Femur (tissue), 1 donor: ENCODE results near the gene MSRB1.
"Not testable (repeated sequence)": the region's sequence is repeated elsewhere in the genome, so short reads cannot be mapped to it uniquely, and the experiment has no call there.

Experiments used
- DNase-seq: peaks from one replicate; pipeline ENCODE4 v3.0.0-alpha.2; 2017

Gene MSRB1

DNA sequence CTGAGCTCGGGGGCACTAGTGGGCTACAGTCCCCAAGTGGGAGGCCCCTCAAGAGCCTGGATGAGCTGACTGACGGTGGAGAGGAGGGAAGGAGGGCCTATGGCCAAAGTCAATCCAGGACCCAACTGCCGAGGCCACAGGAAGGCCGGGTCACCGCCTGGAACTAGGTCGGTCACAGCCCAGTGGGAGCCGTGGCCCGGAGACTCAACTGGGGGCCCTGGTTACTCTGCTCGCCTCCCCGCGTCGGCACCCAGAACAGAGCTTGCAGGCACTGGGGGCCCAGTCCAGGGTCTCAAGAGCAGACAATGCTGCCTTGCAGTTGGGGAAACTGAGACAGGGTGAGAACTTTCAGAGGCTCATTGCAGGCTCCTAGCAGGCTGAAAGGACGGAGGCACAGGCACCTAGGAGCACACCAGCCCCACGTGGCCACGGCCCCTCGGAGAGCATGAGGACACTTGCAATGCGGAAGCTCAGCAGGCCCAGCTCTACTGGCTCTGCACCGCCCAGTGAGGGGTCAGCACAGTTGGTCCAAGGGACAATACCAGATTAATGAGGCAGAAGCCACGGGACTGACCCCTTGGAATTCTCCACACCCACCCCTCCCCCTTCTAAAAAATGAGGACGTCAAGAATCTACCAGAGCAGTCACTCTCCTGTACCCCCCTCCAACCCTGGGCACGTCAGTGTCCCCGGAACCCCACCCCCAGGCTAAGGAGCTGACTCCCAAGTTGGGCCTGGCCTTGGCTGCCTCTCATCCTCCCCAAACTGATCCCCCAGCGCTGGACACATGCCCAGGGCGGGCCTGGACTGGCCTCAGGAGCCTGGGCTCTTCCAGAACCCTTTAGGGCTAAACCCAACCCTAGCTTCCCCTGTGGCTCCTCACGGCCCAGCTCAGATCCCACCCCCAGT is 27.0 kb downstream of the MSRB1 start:
- DNase-seq = no peak

DNA sequence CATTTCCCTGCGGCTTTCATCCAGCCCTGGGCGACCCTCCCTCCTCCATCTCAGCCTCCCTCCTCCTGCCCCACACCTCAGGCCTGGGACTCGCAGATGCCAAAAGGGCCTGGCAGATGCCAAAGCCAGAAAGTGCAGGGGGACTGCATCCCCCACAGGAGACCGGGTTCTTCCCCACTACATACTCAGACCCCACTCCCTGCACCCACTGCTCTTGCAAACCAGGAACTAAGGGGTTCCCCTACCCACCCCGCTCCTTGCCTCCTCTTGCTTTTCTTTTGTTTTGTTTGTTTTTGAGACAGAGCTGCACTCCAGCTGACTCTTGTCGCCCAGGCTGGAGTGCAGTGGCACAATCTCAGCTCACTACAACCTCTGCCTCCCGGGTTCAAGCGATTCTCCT is 28.0 kb downstream of the MSRB1 start:
- DNase-seq = no peak

DNA sequence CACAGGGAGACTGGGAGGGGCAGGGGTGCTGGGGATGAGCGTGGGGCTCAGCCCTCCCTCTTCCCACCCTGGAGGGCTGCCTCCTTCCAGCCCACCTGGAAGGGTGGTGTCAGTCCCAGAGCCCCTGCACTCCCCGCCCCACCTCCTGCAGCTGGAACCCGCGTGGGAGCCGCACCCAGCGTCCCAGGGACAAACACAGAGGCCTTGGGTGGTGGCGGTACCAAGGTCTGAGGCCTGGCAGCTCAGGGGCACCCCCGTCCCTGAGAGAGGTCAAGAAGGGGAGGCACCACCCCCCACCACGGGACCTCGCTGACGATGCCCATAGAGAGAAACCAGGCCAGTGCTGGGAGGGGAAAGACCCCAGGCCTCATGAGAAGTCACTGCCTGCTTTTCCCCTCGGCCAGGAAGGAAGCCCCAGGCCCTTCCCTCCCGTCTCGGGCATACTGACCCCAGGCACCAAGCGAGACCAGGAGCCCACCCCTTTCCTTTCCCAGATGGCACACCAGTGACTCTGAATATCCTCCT is 28.9 kb downstream of the MSRB1 start:
- DNase-seq = no peak

DNA sequence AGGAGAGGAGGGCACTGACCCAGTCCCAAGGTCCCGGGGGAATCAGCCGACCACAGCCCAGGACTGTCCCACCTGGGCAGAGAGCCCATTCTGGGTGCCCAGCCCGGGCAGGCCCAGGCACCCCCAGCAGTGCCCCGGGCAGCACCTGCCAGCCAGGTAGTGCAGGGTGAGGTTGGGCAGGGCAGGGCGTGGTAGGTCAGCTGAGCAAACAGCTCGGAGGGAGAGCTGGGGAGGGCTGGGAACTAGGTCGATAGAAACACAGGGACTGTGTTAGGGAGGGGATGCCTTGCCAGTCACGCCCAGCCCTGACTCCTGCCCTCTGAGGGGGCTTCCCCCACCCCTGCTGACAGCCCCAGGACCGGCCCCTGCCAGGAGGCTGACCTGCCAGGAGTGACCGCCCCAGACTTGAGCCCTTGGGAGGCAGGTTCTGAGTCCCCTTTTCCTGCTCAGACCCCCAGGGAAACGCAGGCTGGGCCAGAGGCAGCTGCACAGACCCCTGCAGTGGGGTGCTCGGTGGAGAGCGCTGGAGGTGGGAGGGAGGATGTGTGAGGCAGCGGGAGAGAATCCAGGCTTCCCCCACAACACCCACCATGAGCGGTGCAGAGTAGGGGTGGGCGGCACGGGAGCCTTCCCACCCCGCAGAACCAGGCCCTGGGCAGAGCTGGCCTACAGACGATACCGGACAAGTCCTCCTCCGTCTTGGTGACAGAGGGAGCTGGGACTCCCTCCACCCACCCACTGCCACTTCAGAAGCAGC is 29.5 kb downstream of the MSRB1 start:
- no peak for DNase-seq

DNA sequence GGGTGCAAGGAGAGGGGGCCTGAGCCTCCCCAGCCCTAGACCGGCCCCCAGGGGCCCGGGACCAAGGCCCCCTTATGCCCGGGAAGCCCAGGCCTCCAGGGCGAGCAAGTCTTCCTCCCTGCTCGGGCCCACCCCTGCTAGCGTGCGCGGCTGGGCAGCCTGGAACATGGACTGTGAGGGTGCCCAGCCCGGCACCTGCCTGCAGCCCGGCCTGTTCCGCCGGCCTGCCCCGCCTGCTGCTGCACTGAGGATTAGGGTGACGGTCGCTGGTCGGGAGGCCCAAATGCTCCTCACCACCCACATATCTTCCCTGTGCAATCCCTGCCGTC is 30.8 kb downstream of the MSRB1 start:
- DNase-seq = no peak

DNA sequence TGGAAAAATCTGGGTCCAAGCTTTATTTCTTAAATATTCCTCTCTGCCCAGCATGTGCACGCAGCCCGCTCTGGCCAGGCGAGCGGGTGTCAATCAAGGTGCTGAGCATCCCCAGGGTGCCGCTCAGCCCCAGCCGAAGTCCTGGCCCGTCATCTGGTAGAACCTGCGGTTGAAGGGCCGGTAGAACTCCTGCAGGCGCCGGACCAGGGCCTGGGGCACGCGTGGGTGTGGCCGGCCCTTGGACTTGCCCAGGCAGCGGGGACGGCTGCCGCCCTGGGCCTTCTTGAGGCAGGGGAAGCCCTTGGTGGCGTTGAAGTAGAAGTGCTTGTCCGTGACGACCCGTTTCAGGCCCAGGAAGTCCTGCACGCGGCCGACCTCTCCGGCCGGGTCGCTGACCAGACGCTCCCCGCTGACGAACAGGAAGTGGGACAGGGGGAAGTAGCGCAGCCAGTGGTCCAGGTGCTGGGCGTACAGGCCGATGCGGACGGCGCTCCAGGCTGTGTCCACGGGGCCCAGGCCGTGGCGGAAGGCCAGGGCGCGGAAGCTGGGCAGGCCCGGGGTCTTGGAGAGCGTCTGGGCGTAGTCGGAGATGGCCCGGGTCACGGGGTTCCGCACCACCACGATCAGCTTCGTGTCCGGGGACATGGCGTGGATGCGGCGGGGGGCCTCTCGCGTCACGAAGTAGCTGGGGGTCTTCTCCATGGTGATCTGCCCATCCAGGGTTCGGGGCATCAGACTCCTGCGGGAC is 31.4 kb downstream of the MSRB1 start:
- DNase-seq = no peak

DNA sequence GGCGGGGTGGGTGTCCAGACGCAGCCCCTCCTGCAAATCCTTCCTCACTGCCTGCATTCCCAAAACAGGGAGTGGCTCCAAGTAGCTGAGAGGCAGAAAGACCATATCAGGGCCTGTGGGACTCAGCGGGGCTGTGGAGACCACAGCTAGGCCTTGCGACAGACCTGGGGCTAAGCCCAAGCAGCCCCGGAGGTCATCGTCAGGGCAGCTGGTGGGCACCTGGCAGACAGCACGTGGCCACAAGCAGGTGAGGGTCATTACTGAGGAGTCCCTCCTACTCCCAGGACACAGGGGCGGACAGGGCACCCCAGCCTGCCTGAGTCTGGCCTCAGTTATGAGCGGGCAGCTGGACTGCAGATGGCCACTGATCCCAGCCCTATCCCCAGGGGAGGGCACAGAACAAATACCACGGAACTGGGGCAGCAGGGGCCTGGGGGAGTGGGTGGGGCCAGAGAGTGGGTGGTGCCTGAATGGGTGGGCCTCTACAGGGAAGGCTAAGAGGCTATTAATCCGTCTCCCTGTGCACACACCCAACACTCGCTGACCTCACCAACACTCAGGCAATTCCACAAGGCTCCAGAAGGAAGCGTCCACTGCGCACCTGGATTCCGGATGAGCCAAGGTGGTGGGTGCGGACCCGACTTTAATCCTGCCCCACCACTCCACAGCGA is 33.3 kb downstream of the MSRB1 start:
- DNase-seq = no peak

DNA sequence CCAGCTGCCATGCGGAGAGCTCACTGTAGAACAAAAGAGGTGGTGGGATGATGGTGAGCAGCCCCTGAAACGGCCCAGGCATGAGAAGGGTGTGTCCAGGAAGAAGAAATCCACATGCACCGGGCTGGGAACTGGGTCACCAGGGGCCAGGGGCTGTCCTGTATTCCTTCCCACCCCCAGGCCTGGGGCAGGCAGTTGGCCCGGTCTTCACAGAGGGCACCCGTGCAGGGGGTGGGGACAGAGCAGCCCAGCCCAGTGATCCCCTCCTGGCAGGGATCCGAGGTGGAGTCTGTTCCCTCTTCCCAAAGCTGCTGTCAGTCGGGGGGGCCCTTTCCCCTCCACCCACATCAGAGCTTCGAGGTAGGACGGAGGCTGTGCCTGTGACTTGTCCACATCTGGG is 34.0 kb downstream of the MSRB1 start:
- DNase-seq = no peak

DNA sequence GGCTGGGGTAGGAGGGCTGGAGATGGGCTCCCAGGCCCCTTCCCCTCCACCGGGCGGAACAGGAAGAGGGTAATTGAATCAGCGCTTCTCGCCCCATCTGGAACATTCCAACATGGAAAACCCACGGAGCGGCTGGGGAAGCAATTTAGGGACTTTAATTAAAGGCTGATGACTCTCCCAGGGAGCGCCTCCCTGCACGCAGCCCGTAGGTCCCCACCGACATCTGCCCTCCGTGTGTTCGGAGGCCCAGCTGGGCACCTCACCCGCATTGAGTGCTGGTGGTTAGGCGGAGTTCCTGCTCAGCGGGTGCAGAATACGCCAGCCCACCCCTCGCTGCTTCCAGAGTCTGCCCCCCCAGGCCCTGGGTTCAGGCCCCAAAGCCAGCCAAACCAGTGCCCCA is 34.8 kb downstream of the MSRB1 start:
- DNase-seq = no peak

DNA sequence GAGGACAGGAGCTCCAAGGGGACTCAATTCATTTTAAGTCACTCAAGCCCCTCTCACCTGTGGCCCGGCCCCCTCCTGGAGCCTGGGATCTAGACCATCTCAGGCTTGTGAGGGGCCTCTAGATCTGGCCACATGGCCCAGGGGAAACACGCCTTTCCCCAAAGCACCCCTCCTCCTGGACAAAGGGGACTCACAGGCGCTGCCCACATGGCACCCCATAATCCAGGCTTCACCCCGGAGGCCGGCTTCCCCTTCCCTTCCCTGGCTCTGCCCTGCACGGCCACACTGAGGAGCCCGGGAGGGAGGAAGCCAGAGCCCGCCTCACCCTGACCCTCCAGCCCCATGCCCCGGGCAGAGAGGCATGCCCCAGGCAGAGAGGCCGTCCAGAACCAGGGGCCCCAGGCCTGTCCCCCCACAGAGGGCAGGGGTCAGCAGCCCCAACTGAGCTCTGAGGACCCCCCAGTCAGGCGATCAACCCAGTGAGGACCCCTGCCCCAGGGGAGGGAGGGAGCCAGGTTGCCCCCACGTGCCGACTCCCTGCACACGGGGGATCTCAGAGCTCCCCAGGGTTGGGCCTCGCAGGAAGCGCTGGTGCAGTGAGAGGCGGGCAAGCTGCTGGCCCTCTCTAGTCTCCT is 35.7 kb downstream of the MSRB1 start:
- no peak for DNase-seq

DNA sequence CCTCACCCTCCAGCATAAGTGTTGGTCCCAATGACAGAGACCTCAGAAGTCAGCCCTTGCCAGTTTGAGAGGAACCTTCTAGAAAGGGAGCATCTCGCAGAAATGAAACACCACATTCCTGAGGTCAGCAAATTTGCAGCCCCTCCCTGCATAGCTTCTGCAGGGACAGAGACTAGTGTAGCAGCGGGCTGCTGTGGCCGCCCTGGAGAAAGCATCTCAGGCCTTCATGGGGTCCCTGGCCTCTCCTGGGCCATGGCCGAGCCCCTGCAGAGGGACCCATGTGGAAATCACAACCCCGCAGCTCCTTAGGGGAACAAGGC is 36.2 kb downstream of the MSRB1 start:
- DNase-seq = no peak

DNA sequence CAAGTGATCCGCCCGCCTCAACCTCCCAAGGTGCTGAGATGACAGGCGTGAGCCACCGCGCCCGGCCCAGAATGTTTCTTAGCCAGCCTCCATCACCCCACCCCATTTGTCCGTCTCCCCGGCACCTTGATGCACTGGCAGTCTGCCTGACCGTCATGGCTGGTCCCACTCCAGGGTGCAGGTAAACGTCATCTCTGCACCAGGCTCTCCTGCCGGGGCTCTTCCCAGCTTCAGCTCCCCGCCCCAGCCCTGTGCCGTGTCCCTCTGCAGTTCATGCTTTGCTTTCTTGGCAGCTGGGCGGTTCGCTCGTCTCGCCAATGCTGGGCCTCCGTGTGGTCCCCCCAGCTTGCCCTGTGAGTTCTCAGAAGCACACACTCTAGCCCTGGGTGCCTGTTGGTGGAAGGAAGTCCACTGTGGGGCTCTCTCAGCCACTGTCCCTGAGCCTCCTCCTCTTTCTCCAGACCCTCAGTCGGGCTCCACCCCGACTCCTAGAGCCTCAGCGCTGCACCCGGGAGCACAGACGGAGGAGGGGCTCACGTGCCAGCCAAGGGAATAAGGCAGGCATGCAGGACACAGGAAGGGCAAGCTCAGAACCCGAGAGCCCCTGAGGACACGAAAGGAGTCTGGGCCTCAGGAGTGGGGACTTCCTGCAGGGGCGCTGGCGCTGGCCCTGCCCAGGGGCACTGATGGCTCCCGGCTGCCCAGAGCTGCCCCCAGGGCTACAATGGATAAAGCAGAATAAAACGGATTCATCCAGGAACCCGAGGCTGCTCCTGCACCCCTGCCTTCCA is 36.7 kb downstream of the MSRB1 start:
- no peak for DNase-seq

DNA sequence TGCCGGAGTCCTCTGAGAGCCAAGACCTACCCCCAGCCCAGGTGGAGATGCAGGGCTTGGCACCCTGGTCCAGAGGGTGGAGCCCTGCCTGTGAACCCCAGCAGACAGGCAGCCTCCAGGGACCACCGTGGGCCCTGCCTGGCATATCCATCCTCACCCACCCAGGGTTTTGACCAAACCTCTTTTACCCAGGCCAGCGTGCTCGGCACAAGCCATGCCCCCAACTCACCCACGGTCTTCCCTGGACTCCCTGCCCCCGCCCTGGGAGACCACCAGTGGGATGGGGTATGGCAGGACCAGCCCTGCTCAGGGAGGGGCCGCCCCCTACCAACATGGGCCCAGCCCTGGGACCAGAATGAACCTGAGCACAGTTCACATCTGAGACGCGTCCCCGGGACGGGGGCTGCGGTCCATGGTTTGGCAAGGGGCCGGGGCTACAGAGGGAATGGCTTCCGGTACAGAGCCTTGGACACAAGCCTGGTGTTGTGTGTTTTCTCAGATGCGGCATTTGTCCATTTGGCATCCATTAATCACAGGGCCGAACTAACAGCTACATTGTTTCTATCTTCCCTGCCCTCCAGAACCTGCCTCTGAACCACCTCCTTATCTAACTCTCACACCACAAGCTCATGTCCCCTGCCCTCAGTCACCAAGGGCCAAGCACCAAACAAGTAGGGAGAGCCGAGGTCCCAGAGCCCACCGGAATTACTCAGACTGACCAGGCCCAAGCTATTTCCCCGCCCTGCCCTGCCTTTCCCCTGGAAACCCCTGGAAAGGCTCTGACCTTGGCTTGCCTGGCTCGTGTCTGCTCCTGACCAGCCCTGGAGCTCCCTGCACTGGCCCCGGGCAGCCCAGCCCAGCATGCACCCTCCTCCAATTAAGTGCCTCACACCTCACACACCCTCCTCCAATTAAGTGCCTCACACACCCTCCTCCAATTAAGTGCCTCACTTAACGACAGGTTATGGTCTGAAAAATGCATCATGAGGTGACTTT is 38.9 kb downstream of the MSRB1 start:
- DNase-seq = no peak

DNA sequence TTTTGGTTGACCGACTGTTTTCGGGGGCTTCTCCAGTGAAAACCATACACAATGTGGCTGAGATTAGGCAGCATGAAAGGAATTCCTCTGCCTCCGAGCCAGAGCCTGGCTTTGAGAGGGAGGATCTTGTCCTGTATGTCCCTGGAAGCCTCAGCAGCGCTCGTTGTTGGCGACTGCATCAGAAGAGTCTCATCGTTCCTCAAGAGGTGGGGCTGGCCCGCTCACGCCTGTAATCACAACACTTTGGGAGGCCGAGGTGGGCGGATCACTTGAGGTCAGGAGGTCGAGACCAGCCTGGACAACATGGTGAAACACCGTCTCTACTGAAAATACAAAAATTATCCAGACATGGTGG is 39.8 kb downstream of the MSRB1 start:
- DNase-seq = no peak

DNA sequence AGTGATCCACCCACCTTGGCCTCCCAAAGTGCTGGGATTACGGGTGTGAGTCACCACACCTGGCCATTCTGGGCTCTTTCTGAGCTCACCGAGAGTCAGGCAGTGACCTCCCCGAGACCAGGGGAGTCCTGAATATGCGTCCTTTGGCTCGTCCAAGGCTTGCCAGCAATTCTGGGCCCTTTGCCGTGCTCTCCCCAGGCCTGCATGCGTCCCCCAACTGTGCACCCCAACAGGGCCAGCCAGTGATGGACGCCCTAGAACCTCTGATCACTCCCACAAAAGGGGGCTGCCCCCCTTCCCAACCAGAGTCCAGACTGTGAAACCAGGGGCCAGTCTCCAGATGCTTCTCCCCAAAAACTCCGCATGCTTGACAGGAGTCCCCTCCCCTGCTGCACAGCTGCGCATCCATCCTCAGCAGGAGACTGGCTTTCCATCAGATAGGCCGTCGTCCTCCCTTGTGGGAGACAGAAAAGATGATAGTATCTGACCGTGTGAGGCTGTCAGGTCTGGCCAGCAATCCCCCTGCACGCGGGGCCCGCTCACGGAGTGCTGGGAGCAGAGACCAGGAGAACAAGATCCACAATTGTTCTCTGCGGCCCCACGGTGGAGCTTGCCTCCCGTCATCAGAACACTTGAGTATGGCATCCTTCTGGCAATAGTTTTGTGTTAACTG is 40.3 kb downstream of the MSRB1 start:
- no peak for DNase-seq

DNA sequence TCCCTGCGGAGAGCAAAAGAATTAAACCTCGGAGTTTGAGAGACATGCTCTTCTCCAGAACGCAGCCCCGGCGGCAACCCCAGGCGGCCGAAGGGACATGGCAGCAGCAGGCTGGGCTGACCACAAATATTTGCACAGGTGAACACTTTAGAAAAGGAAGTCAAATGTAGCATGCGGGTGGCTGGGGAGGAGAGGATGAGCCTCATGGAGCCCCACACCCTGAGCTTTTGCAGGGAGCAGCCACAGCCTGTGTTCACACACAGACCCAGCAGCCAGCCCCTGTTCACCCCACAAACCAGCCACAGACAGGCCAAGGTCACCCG is 42.6 kb downstream of the MSRB1 start:
- no peak for DNase-seq

DNA sequence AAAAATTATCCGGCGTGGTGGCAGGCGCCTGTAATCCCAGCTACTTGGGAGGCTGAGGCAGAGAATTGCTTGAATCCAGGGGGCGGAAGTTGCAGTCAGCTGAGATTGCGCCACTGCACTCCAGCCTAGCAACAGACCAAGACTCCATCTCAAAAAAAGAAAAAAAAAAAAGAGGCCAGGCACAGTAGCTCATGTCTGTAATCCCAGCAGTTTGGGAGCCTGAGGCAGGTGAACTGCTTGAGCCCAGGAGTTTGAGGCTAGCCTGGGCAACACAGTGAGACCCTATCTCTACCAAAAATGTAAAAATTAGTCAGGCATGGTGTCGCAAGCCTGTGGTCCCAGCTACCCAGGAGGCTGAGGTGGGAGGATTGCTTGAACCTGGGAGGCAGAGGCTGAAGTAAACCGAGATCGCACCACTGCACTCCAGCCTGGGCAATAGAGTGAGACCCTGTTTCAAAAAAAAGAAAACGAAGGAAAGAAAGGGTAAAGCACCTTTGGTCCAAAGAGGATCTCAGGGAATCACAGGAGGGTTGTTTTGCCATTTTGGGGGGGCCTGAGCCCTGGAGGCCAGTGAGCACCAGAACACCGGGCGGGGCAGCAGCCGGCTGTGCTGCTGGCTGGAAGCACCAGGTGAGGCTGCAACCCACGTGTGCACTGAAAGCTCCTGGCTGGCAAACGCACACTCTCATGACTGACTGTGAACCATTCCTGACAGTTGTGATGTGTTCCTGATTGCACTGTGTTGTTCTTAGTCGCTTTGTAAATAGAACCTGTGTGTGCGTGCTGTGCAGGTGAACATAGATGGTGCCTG is 43.2 kb downstream of the MSRB1 start:
- no peak for DNase-seq

DNA sequence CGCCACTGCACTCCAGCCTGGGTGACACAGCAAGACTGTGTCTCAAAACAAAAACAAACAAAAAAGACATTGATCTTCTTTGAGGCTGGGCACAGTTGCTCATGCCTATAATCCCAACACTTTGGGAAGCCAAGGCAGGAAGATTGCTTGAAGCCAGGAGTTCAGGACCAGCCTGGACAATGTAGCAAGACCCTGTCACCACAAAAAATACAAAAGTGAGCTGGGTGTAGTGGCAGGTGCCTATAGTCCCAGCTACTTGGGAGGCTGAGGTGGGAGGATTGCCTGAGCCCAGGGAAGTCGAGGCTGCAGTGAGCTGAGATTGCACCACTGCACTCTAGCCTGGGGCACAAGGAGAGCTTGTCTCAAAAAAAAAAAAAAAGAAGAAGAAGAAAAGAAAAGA is 45.3 kb downstream of the MSRB1 start:
- DNase-seq = not testable (repeated sequence)
